SH-SY5Y (cell line): ENCODE results near the gene MYL2.

Experiments used
- GATA2 ChIP-seq: IDR thresholded peaks from 2 replicates; pipeline ENCODE4 v1.6.1; 2011; ENCODE audit warnings: mild to moderate bottlenecking, low read depth, low read length
- GATA3 ChIP-seq: IDR thresholded peaks from 2 replicates; pipeline ENCODE4 v1.6.1; 2011; ENCODE audit warnings: low read depth, mild to moderate bottlenecking, low read length, moderate library complexity

GRCh38 chr12:110957159-110957558, 36.8 kb upstream of the MYL2 start:
- TF ChIP-seq GATA2 (no peak), GATA3 (no peak)
